GM21717 (cell line): ENCODE results near the gene DBN1.

Source experiments
- ATAC-seq: cut with Tn5 transposase; IDR thresholded peaks from one replicate; pipeline ENCODE4 v1.9.1; 2021; ENCODE audit warnings: mild to moderate bottlenecking, moderate library complexity; ENCODE audit not compliant: unreplicated experiment

Gene DBN1

DNA sequence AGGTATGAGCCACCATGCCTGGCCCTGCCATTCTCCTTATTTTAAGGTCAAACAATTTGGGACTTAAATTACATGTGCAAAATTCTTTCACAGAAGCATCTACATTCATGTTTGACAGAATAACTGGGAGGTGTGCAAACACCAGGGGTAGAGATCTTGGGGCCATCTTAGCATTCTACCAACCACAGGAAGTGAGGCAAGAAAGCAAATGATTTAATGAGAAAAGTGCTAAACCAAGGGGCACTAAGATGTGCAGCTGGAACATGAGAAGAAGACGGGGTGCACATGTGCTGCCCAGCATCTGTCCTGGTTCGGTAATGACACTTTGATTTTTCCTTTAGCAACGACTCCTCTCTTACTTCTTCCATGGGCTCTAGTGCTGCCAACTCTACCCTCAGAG lies 62.9 kb downstream of the DBN1 start:
- no peak for ATAC-seq

DNA sequence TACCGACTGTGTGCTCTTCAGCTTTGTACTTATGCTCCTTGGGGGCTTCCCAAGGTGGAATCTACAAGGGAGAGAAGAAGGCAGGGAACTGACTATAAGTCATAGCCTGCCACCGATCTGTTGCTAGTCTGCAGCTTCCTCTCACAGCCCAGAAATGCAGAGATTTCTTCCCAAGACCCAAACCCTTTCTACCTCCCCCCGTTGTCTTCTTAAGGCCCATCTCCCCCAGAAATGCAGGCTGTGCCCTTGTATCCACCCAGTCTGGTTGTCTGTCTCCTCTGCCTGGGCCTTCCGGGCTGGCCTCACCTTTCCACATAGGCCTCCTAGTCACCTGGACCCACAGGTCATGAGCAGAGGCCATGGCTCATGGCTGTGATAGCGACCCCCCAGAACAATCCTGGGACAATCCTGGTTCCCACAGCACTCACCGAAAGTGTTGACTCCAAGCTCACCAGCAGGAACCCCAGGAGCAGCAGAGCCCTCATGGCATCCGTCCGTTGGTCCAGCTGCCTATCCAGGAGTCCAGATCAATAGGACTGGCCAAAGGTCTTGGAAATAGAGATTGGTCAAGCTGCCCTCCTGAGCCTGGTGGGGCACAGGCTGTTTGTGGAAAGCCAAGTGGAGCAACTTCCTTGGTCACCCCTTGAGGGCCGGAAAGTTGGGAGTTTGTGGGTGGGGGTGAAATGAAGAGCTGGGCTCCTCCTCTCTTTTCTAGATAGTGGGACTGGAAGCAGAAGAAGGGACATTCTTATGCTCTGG lies 64.2 kb downstream of the DBN1 start, which contains the start of gene F12:
Gene F12 (minus strand): TSS at position 522 of the 759 bp plus-strand sequence. CDS start 37 bp downstream, at position 485.
- ATAC-seq = no peak
